ENCODE measurements around the gene NEK6. TPM values are rescaled to one million over a fixed set of nuclear protein-coding genes. Genes with fewer than 3 reads are reported as not detected.

The NEK6 gene
- total and polyA plus RNA-seq, 2 of the 8 experiments (the other 6 are each of a cell fraction or from before 2014, with no cell fraction given) = 17.7 to 19.7 TPM

- no peak for DNase-seq (ENCODE audit: low read depth in 1 of 2, low spot score in 2 of 2)
- Histone ChIP-seq H3K36me3 (ENCODE audit: control insufficient read depth in 2 of 4, insufficient read depth in 4 of 4, low read length in 3 of 4) (no peaks in the 10 kb centered on the region), H3K14ac (ENCODE audit: insufficient read length) (no peak overlapping the region), H2AK5ac (ENCODE audit: low read depth, low read length) (no peak overlapping the region), H3K79me2 (ENCODE audit: control insufficient read depth in 1 of 2, insufficient read depth in 2 of 2, low read length in 2 of 2) (no peaks in the 10 kb centered on the region), H4K8ac (ENCODE audit: extremely low read depth, insufficient read depth, low read length) (no peak overlapping the region), H2BK5ac (ENCODE audit: low read depth, low read length) (no peak overlapping the region), H2BK15ac (ENCODE audit: low read length) (no peak overlapping the region), H3K4ac (replicated peaks; ENCODE audit: insufficient read length, low read depth, low read length) (no peak overlapping the region), H2BK20ac (ENCODE audit: low read length) (no peak overlapping the region), H3K9ac (replicated peaks in 1 of 4; ENCODE audit: extremely low read depth in 1 of 4, low read depth in 3 of 4, low read length in 3 of 4) (no peak overlapping the region), H3K18ac (ENCODE audit: extremely low read depth, low read length) (no peak overlapping the region; the same call in 1 of the 2 replicates), H3K4me1 (replicated peaks in 1 of 4; ENCODE audit: control insufficient read depth in 3 of 4, insufficient read depth in 4 of 4, low read length in 3 of 4) (no peaks in the 10 kb centered on the region), H3K79me1 (ENCODE audit: low read depth, low read length) (no peaks in the 10 kb centered on the region), H3K56ac (replicated peaks; ENCODE audit: insufficient read length, low read depth, low read length) (no peak overlapping the region), H2BK12ac (ENCODE audit: low read depth, low read length) (no peak overlapping the region), H3K9me3 (ENCODE audit: insufficient read depth in 2 of 2, low read depth in 1 of 2, low read length in 1 of 2) (no peaks in the 10 kb centered on the region), H3K4me2 (ENCODE audit: insufficient read depth in 1 of 2, low read depth in 2 of 2, low read length in 2 of 2) (no peak overlapping the region), H3K23me2 (ENCODE audit: low read depth, low read length) (no peaks in the 10 kb centered on the region), H2BK120ac (replicated peaks; ENCODE audit: low read depth, low read length) (no peak overlapping the region), H3K4me3 (ENCODE audit: extremely low read depth in 1 of 4, insufficient read depth in 2 of 4, low read depth in 3 of 4, low read length in 4 of 4) (no peak overlapping the region), H3K23ac (ENCODE audit: insufficient read length) (no peak overlapping the region), H3K27ac (ENCODE audit: low read depth, low read length) (no peak overlapping the region), H2AFZ (ENCODE audit: low read length) (peak overlapping the region; percentile 76; the same call in 1 of the 2 replicates), H4K20me1 (replicated peaks in 1 of 2; ENCODE audit: control insufficient read depth in 1 of 2, insufficient read depth in 2 of 2, low read length in 2 of 2) (no peaks in the 10 kb centered on the region), H4K5ac (ENCODE audit: insufficient read length, low read depth, low read length) (no peak overlapping the region), H4K91ac (replicated peaks; ENCODE audit: insufficient read length, low read length) (no peak overlapping the region), H3K27me3 (replicated peaks in 1 of 4; ENCODE audit: control insufficient read depth in 3 of 4, extremely low read depth in 1 of 4, insufficient read depth in 3 of 4, low read length in 3 of 4) (no peaks in the 10 kb centered on the region)
- 90% methylated on average over 8 of the region's 8 CpGs; no CpG with 5 or more reads in 1 of the 2 experiments for WGBS, 2 experiments (ENCODE audit: extremely low coverage in 1 of 2, insufficient coverage in 1 of 2, insufficient read length in 1 of 2, insufficient replicate concordance in 2 of 2, low coverage in 1 of 2, low lambda C conversion rate in 2 of 2, missing lambda C conversion rate in 1 of 2)
- CTCF ChIA-PET (ENCODE audit: partially characterized antibody) = interaction anchor here (0.6 to 1.4 kb wide), 2 partner anchors 21 to 718 kb away, joined by 3 to 4 read pairs; no protein-coding TSS in a partner anchor
- POLR2A ChIA-PET (ENCODE audit: partially characterized antibody) = no interaction called here
- no peak for FAIRE-seq
- TF ChIP-seq POU5F1 (IDR thresholded peaks at IDR 0.05; ENCODE audit: low read depth, low read length) (no peak), TEAD4 (IDR thresholded peaks at IDR 0.05; ENCODE audit: low read depth, low read length) (no peak)
These were observed 26.5 kb upstream of the NEK6 start for GRCh38 chr9:124231095-124231737.

All from H1 (cell line).